Measurements from ENCODE around the gene PKLR. TPM values are rescaled to one million over a fixed set of nuclear protein-coding genes. Genes with fewer than 3 reads are reported as not detected.
A peak's percentile ranks its signal among the peaks of the same experiment; 100 is the strongest.

The PKLR gene
- total and polyA plus RNA-seq, 4 donors, result 0.11 to 0.20 (median 0.15) TPM

DNA sequence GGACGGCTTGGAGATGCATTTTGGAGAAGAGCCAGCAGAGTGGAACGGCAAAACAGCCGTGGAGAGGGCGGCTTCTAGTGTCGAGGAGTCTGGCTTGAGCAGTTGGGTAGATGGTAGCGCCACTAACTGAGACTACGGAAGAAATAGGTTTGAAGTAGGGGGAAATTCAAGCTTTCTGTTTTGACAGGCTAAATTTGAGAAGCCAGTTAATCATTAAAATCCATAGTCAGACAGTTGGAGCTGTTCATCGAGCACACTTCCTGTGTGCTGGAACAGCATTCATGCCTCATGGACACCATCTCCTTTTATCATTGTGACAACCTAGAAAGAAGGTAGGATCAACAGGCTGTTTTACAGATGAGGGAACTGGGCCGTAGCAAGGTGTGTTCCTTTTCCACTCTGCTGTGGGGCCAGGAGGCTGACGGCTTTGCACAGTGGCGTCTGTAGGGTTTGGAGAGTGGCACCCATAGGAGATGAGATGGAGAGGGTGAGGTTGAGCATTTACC is 3.4 kb upstream of the PKLR start:
- peaks cover 17% of the 10 kb centered on the region for H3K4me1 ChIP-seq (ENCODE audit: control insufficient read depth, insufficient read depth, low read length)
- 69% methylated on average over 6 of the region's 11 CpGs for WGBS (ENCODE audit: insufficient coverage)
- no peak for DNase-seq (ENCODE audit: low read depth in 4 of 6, low spot score in 6 of 6)
- H3K27me3 ChIP-seq (ENCODE audit: control insufficient read depth, insufficient read depth, low read length), result no peaks in the 10 kb centered on the region
- H3K9me3 ChIP-seq (ENCODE audit: control insufficient read depth, insufficient read depth, low read length), result no peaks in the 10 kb centered on the region
- H3K4me3 ChIP-seq (ENCODE audit: low read depth, low read length), result no peak overlapping the region
- H3K36me3 ChIP-seq (ENCODE audit: control insufficient read depth, insufficient read depth, low read length), result no peaks in the 10 kb centered on the region
- no peak overlapping the region for H3K27ac ChIP-seq (ENCODE audit: low read depth, low read length)

DNA sequence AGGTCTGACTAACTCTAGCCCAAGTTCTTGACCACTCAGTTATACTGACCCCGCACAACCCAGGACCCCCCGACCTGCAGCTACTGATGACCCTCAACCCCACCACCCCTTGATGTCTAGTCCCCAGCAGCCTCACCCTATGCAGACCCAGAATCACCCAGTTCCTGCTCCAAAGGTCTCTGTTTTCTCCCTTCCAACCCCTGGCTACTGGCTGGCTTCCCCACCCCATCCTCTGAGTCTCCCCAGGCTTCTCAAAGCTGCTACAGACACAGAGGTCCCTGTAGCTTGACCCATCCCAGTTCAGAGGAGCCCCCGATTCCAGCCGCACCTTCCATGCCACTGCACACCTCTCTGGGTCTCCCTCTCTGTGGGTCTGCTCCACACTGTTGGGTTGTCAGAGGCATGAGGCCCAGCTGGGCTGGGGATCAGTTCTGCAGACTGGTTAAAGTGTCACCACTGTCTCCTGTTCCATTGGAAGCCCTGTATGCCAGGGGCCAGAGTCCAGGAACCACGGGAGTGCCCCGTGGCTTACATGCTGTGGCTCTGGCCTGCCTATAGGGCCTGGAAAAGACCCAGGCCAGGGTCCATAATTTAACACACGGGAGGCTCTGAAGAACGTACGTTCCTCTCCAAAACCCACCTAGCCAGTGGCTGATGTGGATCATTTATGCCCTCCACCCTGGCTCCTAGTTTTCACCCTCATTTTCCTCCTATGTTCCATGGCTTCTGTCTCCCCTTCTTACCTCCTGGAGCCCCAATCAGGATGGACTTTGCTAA is 497 bp downstream of the PKLR start:
- DNase-seq (ENCODE audit: low read depth in 4 of 6, low spot score in 6 of 6), result no peak
- no peaks in the 10 kb centered on the region for H3K9me3 ChIP-seq (ENCODE audit: control insufficient read depth, insufficient read depth, low read length)
- H3K4me3 ChIP-seq (ENCODE audit: low read depth, low read length), result no peak overlapping the region
- H3K4me1 ChIP-seq (ENCODE audit: control insufficient read depth, insufficient read depth, low read length), result no peaks in the 10 kb centered on the region
- 92% methylated on average over 8 of the region's 9 CpGs for WGBS (ENCODE audit: insufficient coverage)
- H3K27me3 ChIP-seq (ENCODE audit: control insufficient read depth, insufficient read depth, low read length), result peaks cover 12% of the 10 kb centered on the region
- no peak overlapping the region for H3K27ac ChIP-seq (ENCODE audit: low read depth, low read length)
- no peaks in the 10 kb centered on the region for H3K36me3 ChIP-seq (ENCODE audit: control insufficient read depth, insufficient read depth, low read length)

DNA sequence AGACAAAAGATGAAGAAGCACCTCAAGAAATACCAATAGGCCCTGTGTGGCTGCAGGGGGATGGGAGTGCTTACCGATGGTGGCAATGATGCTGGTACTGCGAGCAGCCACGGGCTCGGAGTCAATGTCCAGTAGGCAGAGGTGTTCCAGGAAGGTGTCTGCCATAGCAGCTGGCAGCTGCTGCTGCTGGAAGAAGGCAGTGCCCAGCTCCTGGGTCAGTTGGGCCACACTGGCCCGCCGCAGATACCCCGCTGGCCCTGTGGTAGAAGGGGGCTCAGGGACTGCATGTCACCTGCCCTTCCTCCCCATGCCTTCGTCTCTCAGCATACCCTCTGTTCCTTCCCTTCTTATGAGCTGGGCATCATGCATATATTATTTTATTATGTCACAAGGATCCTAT is 1.2 kb downstream of the PKLR start:
- H3K27ac ChIP-seq (ENCODE audit: low read depth, low read length), result no peak overlapping the region
- peaks cover 6% of the 10 kb centered on the region for H3K4me1 ChIP-seq (ENCODE audit: control insufficient read depth, insufficient read depth, low read length)
- H3K9me3 ChIP-seq (ENCODE audit: control insufficient read depth, insufficient read depth, low read length), result no peaks in the 10 kb centered on the region
- WGBS (ENCODE audit: insufficient coverage), result 89% methylated on average over 7 of the region's 8 CpGs
- no peak for DNase-seq (ENCODE audit: low read depth in 4 of 6, low spot score in 6 of 6)
- peaks cover 20% of the 10 kb centered on the region for H3K27me3 ChIP-seq (ENCODE audit: control insufficient read depth, insufficient read depth, low read length)
- H3K4me3 ChIP-seq (ENCODE audit: low read depth, low read length), result no peak overlapping the region
- H3K36me3 ChIP-seq (ENCODE audit: control insufficient read depth, insufficient read depth, low read length), result no peaks in the 10 kb centered on the region

DNA sequence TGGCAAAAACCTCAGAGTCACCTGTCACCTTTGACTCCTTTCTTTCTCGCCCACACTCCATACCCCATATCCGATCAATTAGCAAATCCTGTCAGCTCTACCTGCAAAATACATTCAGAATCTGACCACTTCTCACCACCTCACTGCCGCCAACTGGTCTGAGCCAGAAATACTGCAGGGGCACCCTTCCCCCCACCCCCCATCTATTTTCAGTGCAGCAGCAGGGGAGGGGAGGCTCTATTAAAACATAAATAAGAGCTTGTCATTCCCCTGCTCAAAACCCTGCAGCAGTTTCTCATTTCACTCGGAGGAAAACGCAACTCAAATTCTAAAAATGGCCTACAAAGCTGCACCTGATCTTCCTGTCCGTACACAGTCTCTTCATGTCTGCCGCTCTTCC is 3.9 kb downstream of the PKLR start:
- H3K36me3 ChIP-seq (ENCODE audit: control insufficient read depth, insufficient read depth, low read length), result no peaks in the 10 kb centered on the region
- WGBS (ENCODE audit: insufficient coverage), result 63% methylated on average over 6 of the region's 7 CpGs
- peaks cover 12% of the 10 kb centered on the region for H3K4me1 ChIP-seq (ENCODE audit: control insufficient read depth, insufficient read depth, low read length)
- DNase-seq (ENCODE audit: low read depth in 4 of 6, low spot score in 6 of 6), result peak in 1 of 6 donors; percentile 6
- H3K27ac ChIP-seq (ENCODE audit: low read depth, low read length), result no peak overlapping the region
- H3K9me3 ChIP-seq (ENCODE audit: control insufficient read depth, insufficient read depth, low read length), result no peaks in the 10 kb centered on the region
- peaks cover 42% of the 10 kb centered on the region for H3K27me3 ChIP-seq (ENCODE audit: control insufficient read depth, insufficient read depth, low read length)
- no peak overlapping the region for H3K4me3 ChIP-seq (ENCODE audit: low read depth, low read length)

DNA sequence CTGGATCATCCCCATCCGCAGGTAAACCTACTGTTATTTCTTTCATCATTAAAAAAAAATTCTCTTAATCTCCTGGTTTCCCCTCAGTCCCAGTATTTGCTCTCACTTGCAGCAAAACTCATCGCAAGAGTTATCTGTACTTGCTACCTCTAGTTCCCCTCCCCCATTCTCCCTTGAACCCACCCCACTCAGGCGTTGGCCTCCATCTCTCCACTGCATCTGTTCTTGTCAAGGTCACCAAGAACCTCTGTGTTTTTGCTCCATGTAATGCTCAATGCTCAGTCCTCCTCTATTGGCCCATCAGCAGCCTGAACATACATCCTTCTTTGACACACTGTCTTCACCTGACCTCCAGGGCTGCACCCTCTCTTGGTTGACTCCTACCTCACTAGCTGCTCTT is 4.6 kb downstream of the PKLR start:
- no peaks in the 10 kb centered on the region for H3K9me3 ChIP-seq (ENCODE audit: control insufficient read depth, insufficient read depth, low read length)
- peaks cover 2% of the 10 kb centered on the region for H3K36me3 ChIP-seq (ENCODE audit: control insufficient read depth, insufficient read depth, low read length)
- peaks cover 12% of the 10 kb centered on the region for H3K4me1 ChIP-seq (ENCODE audit: control insufficient read depth, insufficient read depth, low read length)
- no peak for DNase-seq (ENCODE audit: low read depth in 4 of 6, low spot score in 6 of 6)
- H3K4me3 ChIP-seq (ENCODE audit: low read depth, low read length), result no peak overlapping the region
- H3K27ac ChIP-seq (ENCODE audit: low read depth, low read length), result no peak overlapping the region
- 85% methylated on average over 3 of the region's 3 CpGs for WGBS (ENCODE audit: insufficient coverage)
- peaks cover 42% of the 10 kb centered on the region for H3K27me3 ChIP-seq (ENCODE audit: control insufficient read depth, insufficient read depth, low read length)

DNA sequence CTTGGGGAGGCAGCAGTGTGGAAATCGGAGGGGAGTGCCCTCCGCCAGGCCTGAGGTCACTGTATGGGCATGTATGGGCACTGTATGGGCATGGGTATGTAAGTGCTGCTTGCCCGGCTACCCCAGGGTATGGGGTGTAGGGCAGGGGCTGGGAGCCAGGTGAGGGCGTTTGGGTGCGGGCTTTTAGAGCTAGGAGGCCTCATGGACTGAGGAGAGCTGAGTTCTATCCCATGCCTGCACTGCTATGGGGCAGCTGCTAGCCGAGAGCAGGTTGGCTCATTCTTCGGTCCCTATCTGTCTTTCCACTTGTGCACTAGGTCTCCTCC is 5.3 kb downstream of the PKLR start:
- 72% methylated on average over 7 of the region's 7 CpGs for WGBS (ENCODE audit: insufficient coverage)
- Histone ChIP-seq H3K4me1 (ENCODE audit: control insufficient read depth, insufficient read depth, low read length) (peaks cover 12% of the 10 kb centered on the region), H3K4me3 (ENCODE audit: low read depth, low read length) (no peak overlapping the region), H3K9me3 (ENCODE audit: control insufficient read depth, insufficient read depth, low read length) (no peaks in the 10 kb centered on the region), H3K27me3 (ENCODE audit: control insufficient read depth, insufficient read depth, low read length) (peaks cover 42% of the 10 kb centered on the region), H3K36me3 (ENCODE audit: control insufficient read depth, insufficient read depth, low read length) (peaks cover 3% of the 10 kb centered on the region), H3K27ac (ENCODE audit: low read depth, low read length) (no peak overlapping the region)
- no peak for DNase-seq (ENCODE audit: low read depth in 4 of 6, low spot score in 6 of 6)

DNA sequence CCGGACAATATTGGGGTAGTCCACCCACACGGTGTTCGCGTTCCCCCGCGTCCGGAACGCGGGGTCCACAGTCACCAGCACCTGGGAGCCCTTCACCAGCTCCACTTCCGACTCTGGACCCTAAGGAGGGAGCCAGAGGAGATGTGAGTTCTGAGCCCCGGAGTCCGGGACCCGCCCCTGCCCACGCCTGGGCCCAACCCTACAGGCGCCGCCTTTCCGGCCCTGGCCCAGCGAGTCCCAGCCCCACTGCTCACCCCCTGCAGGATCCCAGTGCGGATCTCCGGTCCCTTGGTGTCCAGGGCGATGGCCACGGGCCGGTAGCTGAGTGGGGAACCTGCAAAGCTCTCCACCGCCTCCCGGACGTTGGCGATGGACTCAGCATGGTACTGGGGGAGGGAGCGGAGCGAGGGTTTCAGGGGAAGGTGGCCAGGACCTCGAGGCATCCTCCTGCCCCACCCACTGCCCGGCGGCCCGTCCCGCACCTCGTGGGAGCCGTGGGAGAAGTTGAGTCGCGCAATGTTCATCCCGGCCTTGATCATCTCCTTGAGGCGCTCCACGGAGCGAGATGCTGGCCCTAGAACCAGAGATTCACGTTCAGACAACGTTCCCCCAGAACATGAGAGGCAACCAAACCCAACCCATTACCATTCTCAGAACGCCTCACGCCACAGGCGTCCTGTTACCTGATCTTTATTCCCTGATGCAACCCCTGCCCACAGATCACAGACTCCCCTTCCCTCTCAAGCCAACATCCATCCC is 5.9 kb downstream of the PKLR start:
- WGBS (ENCODE audit: insufficient coverage), result 7% methylated on average over 45 of the region's 47 CpGs
- Histone ChIP-seq H3K4me1 (ENCODE audit: control insufficient read depth, insufficient read depth, low read length) (peaks cover 12% of the 10 kb centered on the region), H3K27me3 (ENCODE audit: control insufficient read depth, insufficient read depth, low read length) (peaks cover 42% of the 10 kb centered on the region), H3K36me3 (ENCODE audit: control insufficient read depth, insufficient read depth, low read length) (peaks cover 3% of the 10 kb centered on the region), H3K9me3 (ENCODE audit: control insufficient read depth, insufficient read depth, low read length) (no peaks in the 10 kb centered on the region), H3K4me3 (ENCODE audit: low read depth, low read length) (no peak overlapping the region), H3K27ac (ENCODE audit: low read depth, low read length) (no peak overlapping the region)
- no peak for DNase-seq (ENCODE audit: low read depth in 4 of 6, low spot score in 6 of 6)

DNA sequence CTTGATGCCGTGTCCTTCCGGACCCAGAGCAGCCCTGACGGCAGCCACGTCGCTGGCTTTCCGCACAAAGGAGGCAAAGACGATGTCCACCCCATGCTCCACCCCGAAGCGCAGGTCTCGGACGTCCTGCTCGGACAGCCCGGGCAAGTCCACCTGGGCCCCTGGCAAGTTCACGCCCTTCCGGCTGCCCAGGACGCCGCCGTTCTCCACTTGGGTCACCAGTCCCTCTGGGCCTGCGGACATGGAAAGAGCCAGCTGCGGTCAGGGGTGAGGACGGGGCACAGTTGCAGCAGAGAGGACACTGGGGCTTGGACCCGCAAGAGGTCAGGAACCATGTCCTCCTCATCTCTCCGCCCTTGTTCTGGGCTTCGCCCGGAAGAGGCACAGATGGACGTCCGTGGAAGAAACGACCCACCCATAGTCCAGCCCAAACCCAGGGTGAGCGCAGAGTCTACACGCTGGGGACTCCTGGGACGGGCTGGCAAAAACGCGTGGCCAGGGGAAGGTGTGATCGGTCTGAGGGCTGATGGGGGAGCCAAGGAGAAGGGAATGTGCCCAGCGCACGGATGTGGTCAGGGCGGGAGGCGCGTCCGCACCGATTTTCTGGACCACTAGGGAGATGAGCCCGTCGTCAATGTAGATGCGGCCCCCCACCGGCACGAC is 6.6 kb downstream of the PKLR start:
- peaks cover 12% of the 10 kb centered on the region for H3K4me1 ChIP-seq (ENCODE audit: control insufficient read depth, insufficient read depth, low read length)
- H3K4me3 ChIP-seq (ENCODE audit: low read depth, low read length), result no peak overlapping the region
- no peak overlapping the region for H3K27ac ChIP-seq (ENCODE audit: low read depth, low read length)
- no peak for DNase-seq (ENCODE audit: low read depth in 4 of 6, low spot score in 6 of 6)
- WGBS (ENCODE audit: insufficient coverage), result 35% methylated on average over 40 of the region's 46 CpGs
- peaks cover 3% of the 10 kb centered on the region for H3K36me3 ChIP-seq (ENCODE audit: control insufficient read depth, insufficient read depth, low read length)
- H3K27me3 ChIP-seq (ENCODE audit: control insufficient read depth, insufficient read depth, low read length), result peaks cover 42% of the 10 kb centered on the region
- H3K9me3 ChIP-seq (ENCODE audit: control insufficient read depth, insufficient read depth, low read length), result no peaks in the 10 kb centered on the region

DNA sequence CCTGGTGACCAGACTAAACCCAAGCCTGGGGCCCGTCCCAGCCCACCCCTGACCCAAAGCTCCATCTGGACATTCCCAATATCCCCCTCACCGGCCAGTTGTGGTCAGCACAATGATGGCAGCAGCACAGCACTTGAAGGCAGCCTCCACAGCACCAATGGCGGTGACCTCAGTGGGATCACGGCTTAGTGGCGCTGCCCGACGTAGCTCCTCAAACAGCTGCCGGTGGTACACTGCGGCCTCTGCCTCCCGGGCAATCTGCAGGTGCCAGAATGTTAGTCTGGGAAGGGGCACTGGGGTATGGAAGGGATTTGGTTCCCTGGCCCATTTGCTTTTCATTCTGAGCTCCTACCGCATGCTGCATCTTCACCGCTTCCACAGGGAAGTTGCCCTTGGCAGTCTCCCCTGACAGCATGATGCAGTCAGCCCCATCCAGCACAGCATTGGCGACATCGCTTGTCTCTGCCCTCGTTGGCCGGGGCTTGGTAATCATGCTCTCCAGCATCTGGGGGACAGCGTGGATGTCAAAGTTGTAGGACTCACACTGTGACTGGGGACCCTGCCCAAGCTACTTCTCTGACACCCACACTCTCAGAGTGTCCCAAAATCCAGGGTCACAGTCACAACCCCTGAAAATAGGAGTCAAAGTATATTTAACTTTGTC is 8.0 kb downstream of the PKLR start:
- no peaks in the 10 kb centered on the region for H3K9me3 ChIP-seq (ENCODE audit: control insufficient read depth, insufficient read depth, low read length)
- peaks cover 42% of the 10 kb centered on the region for H3K27me3 ChIP-seq (ENCODE audit: control insufficient read depth, insufficient read depth, low read length)
- 78% methylated on average over 16 of the region's 17 CpGs for WGBS (ENCODE audit: insufficient coverage)

More for the DNA sequence above, 8.0 kb downstream of the PKLR start:
- Histone ChIP-seq H3K4me3 (ENCODE audit: low read depth, low read length) (no peak overlapping the region), H3K36me3 (ENCODE audit: control insufficient read depth, insufficient read depth, low read length) (peaks cover 14% of the 10 kb centered on the region), H3K4me1 (ENCODE audit: control insufficient read depth, insufficient read depth, low read length) (peaks cover 12% of the 10 kb centered on the region), H3K27ac (ENCODE audit: low read depth, low read length) (no peak overlapping the region)
- no peak for DNase-seq (ENCODE audit: low read depth in 4 of 6, low spot score in 6 of 6)
